Activated CD8-positive, alpha-beta memory T cell treated with anti-CD3 and anti-CD28 coated beads for 36 hours (primary cell): Measurements from ENCODE around the gene ZNF77. TPM values are rescaled to one million over a fixed set of nuclear protein-coding genes. Genes with fewer than 3 reads are reported as not detected.
"Not testable (repeated sequence)": the region's sequence is repeated elsewhere in the genome, so short reads cannot be mapped to it uniquely, and the experiment has no call there.

Source experiments
- CTCF ChIA-PET: fragments of 350-600 bp; sonication (Branson Sonifier 250); formaldehyde crosslinking; loops from one replicate; lab custom pipeline; 2021; ENCODE audit warnings: antibody characterized with exemption; lab: Charles Lee
- POLR2A ChIA-PET: fragments of 350-600 bp; sonication (Branson Sonifier 250); formaldehyde crosslinking; loops from one replicate; lab custom pipeline; 2021; ENCODE audit warnings: antibody characterized with exemption; lab: Charles Lee
- total RNA-seq, 2 experiments: library from RNA; stranded (reverse); gene quantifications; one replicate each; pipeline ENCODE4 v1.2.3, GENCODE V29; 2021

Gene ZNF77
- total RNA-seq, 2 experiments from 2014 or later = 3.8 to 4.4 TPM

GRCh38 chr19:2976609-2977000 lies 31.8 kb upstream of the ZNF77 start:
- ChIA-PET POLR2A (interaction anchor here (0.5 to 1.1 kb wide), 5 partner anchors 16 to 1008 kb away, joined by 3 to 6 read pairs (median 4); no protein-coding TSS in a partner anchor), CTCF (interaction anchor here (0.6 to 2.5 kb wide), 6 partner anchors 12 to 187 kb away, joined by 3 to 7 read pairs (median 3); no protein-coding TSS in a partner anchor)

GRCh38 chr19:2974342-2975041 lies 29.7 kb upstream of the ZNF77 start:
- ChIA-PET CTCF (interaction anchor here (1.2 to 1.5 kb wide), 2 partner anchors 29 to 61 kb away, joined by 3 read pairs; no protein-coding TSS in a partner anchor), POLR2A (no interaction called here)

- ChIA-PET POLR2A (no interaction called here), CTCF (interaction anchor here (0.6 to 1.5 kb wide), 4 partner anchors 30 to 312 kb away, joined by 3 read pairs; no protein-coding TSS in a partner anchor)
Observed at GRCh38 chr19:2973229-2973628, 28.5 kb upstream of the ZNF77 start.

GRCh38 chr19:2970201-2970835 lies 25.5 kb upstream of the ZNF77 start:
- CTCF ChIA-PET = interaction anchor here (0.7 kb wide), 1 partner anchor 322 kb away, joined by 6 read pairs; no protein-coding TSS in a partner anchor
- POLR2A ChIA-PET = no interaction called here

- POLR2A ChIA-PET = no interaction called here
- CTCF ChIA-PET = interaction anchor here (0.7 to 1.5 kb wide), 2 partner anchors 131 to 135 kb away, joined by 3 to 6 read pairs; no protein-coding TSS in a partner anchor
Observed at GRCh38 chr19:2969104-2969504, 24.3 kb upstream of the ZNF77 start.

GRCh38 chr19:2967972-2968371 lies 23.2 kb upstream of the ZNF77 start:
- CTCF ChIA-PET = interaction anchor here (1.0 to 1.5 kb wide), 2 partner anchors 17 to 136 kb away, joined by 3 to 6 read pairs; no protein-coding TSS in a partner anchor
- POLR2A ChIA-PET = no interaction called here

GRCh38 chr19:2964874-2965273 lies 20.1 kb upstream of the ZNF77 start:
- POLR2A ChIA-PET = interaction anchor here (0.6 to 0.7 kb wide), 3 partner anchors 38 to 384 kb away, joined by 3 to 13 read pairs (median 8); no protein-coding TSS in a partner anchor
- CTCF ChIA-PET = interaction anchor here (0.7 to 1.6 kb wide), 5 partner anchors 12 to 317 kb away, joined by 3 to 7 read pairs (median 3); partner anchors contain the start of gene TLE6

GRCh38 chr19:2963631-2964030 lies 18.9 kb upstream of the ZNF77 start:
- CTCF ChIA-PET = interaction anchor here (1.7 to 4.6 kb wide), 4 partner anchors 10 to 145 kb away, joined by 3 to 37 read pairs (median 17); no protein-coding TSS in a partner anchor
- POLR2A ChIA-PET = not testable (repeated sequence)

- ChIA-PET CTCF (interaction anchor here (0.7 to 4.6 kb wide), 14 partner anchors 9 to 856 kb away, joined by 3 to 37 read pairs (median 4); partner anchors contain the start of gene TLE6), POLR2A (interaction anchor here (0.7 kb wide), 1 partner anchor 14 kb away, joined by 4 read pairs; the partner anchor contains the start of gene TLE6)
Observed at GRCh38 chr19:2963122-2963521, 18.4 kb upstream of the ZNF77 start.

GRCh38 chr19:2962018-2962670 lies 17.4 kb upstream of the ZNF77 start:
- ChIA-PET CTCF (interaction anchor here (0.6 to 4.6 kb wide), 21 partner anchors 8 to 332 kb away, joined by 3 to 37 read pairs (median 3); partner anchors contain the start of gene TLE6), POLR2A (interaction anchor here (0.6 kb wide), 1 partner anchor 86 kb away, joined by 6 read pairs; no protein-coding TSS in a partner anchor)

- POLR2A ChIA-PET = no interaction called here
Observed at GRCh38 chr19:2960120-2960519, 15.3 kb upstream of the ZNF77 start.

GRCh38 chr19:2957160-2957559 lies 12.4 kb upstream of the ZNF77 start:
- ChIA-PET POLR2A (no interaction called here), CTCF (interaction anchor here (1.3 to 1.8 kb wide), 3 partner anchors 146 to 151 kb away, joined by 3 to 4 read pairs (median 4); no protein-coding TSS in a partner anchor)

More at GRCh38 chr19:2960120-2960519, 15.3 kb upstream of the ZNF77 start:
- CTCF ChIA-PET = interaction anchor here (0.6 to 4.6 kb wide), 2 partner anchors 11 to 145 kb away, joined by 3 to 37 read pairs; no protein-coding TSS in a partner anchor

GRCh38 chr19:2952953-2953481 lies 8.2 kb upstream of the ZNF77 start:
- ChIA-PET CTCF (interaction anchor here (0.7 to 1.3 kb wide), 2 partner anchors 10 kb away, joined by 3 to 5 read pairs; no protein-coding TSS in a partner anchor), POLR2A (interaction anchor here (0.7 kb wide), 1 partner anchor 1388 kb away, joined by 7 read pairs; no protein-coding TSS in a partner anchor)

- ChIA-PET CTCF (interaction anchor here (0.6 to 2.6 kb wide), 21 partner anchors 12 to 302 kb away, joined by 3 to 25 read pairs (median 3); partner anchors contain the start of gene TLE6), POLR2A (interaction anchor here (0.6 to 0.9 kb wide), 4 partner anchors 26 to 760 kb away, joined by 4 to 6 read pairs (median 4); partner anchors contain the start of gene TLE6)
Observed at GRCh38 chr19:2950286-2951124, 5.7 kb upstream of the ZNF77 start.

GRCh38 chr19:2949939-2950285 lies 5.1 kb upstream of the ZNF77 start:
- CTCF ChIA-PET = interaction anchor here (0.6 to 2.6 kb wide), 13 partner anchors 15 to 302 kb away, joined by 3 to 25 read pairs (median 4); no protein-coding TSS in a partner anchor
- POLR2A ChIA-PET = no interaction called here

- CTCF ChIA-PET = no interaction called here
- POLR2A ChIA-PET = interaction anchor here (0.7 to 0.8 kb wide), 2 partner anchors 147 to 1691 kb away, joined by 4 to 6 read pairs; no protein-coding TSS in a partner anchor
Observed at GRCh38 chr19:2945575-2946184, 909 bp upstream of the ZNF77 start.

GRCh38 chr19:2944403-2944774 lies 382 bp downstream of the ZNF77 start:
- CTCF ChIA-PET = no interaction called here
- POLR2A ChIA-PET = interaction anchor here (0.6 kb wide), 3 partner anchors 21 to 554 kb away, joined by 3 to 7 read pairs (median 4); no protein-coding TSS in a partner anchor
